Measurements from ENCODE around the gene SNX13.

DNA sequence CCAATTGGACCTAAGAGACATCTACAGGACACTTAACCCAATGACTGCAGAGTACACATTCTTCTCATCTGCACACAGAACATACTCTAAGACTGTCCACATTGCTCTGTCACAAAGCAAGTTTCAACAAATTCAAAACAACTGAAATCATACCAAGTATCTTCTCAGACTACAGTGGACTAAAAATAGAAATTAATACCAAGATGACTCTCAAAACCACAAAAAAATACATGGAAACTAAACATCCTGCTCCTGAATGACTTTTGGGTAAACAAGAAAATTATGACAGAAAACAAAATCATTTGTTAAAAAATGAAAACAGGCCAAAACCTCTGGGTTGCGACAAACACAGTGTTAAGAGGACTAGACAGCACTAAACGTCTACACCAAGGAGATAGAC is 24.5 kb downstream of the SNX13 start:
- no peak for TF ChIP-seq POLR2A (IDR thresholded peaks at IDR 0.05)
- TF ChIP-seq, protein P1, sequence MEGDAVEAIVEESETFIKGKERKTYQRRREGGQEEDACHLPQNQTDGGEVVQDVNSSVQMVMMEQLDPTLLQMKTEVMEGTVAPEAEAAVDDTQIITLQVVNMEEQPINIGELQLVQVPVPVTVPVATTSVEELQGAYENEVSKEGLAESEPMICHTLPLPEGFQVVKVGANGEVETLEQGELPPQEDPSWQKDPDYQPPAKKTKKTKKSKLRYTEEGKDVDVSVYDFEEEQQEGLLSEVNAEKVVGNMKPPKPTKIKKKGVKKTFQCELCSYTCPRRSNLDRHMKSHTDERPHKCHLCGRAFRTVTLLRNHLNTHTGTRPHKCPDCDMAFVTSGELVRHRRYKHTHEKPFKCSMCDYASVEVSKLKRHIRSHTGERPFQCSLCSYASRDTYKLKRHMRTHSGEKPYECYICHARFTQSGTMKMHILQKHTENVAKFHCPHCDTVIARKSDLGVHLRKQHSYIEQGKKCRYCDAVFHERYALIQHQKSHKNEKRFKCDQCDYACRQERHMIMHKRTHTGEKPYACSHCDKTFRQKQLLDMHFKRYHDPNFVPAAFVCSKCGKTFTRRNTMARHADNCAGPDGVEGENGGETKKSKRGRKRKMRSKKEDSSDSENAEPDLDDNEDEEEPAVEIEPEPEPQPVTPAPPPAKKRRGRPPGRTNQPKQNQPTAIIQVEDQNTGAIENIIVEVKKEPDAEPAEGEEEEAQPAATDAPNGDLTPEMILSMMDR (IDR thresholded peaks at IDR 0.05) = no peak
